KMS-11 (cell line): ENCODE results near the gene OSBPL1A.

Experiments
- H2AFZ ChIP-seq: fragments of 200-600 bp; sonication (generic); 2 replicates; pipeline ENCODE4 v1.6.1; 2016; ENCODE audit warnings: antibody characterized with exemption, mixed run types, low read depth
- H3K27ac ChIP-seq: fragments of 200-600 bp; sonication (generic); 2 replicates; pipeline ENCODE4 v1.6.1; 2016; ENCODE audit warnings: mild to moderate bottlenecking, mixed run types
- H3K27me3 ChIP-seq: fragments of 200-600 bp; sonication (generic); 2 replicates; pipeline ENCODE4 v1.6.1; 2017; ENCODE audit warnings: mild to moderate bottlenecking, low read depth, mixed run types, moderate library complexity; ENCODE audit not compliant: insufficient read depth
- H3K36me3 ChIP-seq: fragments of 200-600 bp; sonication (generic); 2 replicates; pipeline ENCODE4 v1.6.1; 2017; ENCODE audit warnings: mild to moderate bottlenecking, mixed run types; ENCODE audit not compliant: insufficient read depth
- H3K4me1 ChIP-seq: fragments of 200-600 bp; sonication (generic); 2 replicates; pipeline ENCODE4 v1.6.1; 2016; ENCODE audit warnings: mild to moderate bottlenecking, low read depth, mixed run types; ENCODE audit not compliant: poor library complexity, severe bottlenecking
- H3K4me2 ChIP-seq: fragments of 200-600 bp; sonication (generic); 2 replicates; pipeline ENCODE4 v1.7.0; 2016; ENCODE audit warnings: mild to moderate bottlenecking, mixed run types
- H3K4me3 ChIP-seq: fragments of 200-600 bp; sonication (generic); IDR thresholded peaks from 2 replicates; pipeline ENCODE4 v1.6.1; 2017; ENCODE audit warnings: low read depth, low read length, mixed read lengths; ENCODE audit not compliant: insufficient read depth
- H3K79me2 ChIP-seq: fragments of 200-600 bp; sonication (generic); 2 replicates; pipeline ENCODE4 v1.6.1; 2016; ENCODE audit warnings: low read depth, mixed run types; ENCODE audit not compliant: insufficient read depth
- H3K9ac ChIP-seq: fragments of 200-600 bp; sonication (generic); 2 replicates; pipeline ENCODE4 v1.6.1; 2016; ENCODE audit warnings: mild to moderate bottlenecking, mixed run types
- H4K20me1 ChIP-seq: fragments of 200-600 bp; sonication (generic); 2 replicates; pipeline ENCODE4 v1.6.1; 2016; ENCODE audit warnings: mild to moderate bottlenecking, mixed run types; ENCODE audit not compliant: insufficient read depth
- TF ChIP-seq, protein P1 (sequence below): fragments of 200-600 bp; sonication (generic); conservative IDR thresholded peaks from 2 replicates; pipeline ENCODE4 v1.6.1; 2017; ENCODE audit warnings: low read depth, mild to moderate bottlenecking, antibody characterized with exemption, low read length, moderate library complexity, mixed read lengths

Gene OSBPL1A

GRCh38 chr18:24246143-24246542 lies 151.5 kb downstream of the OSBPL1A start:
- Histone ChIP-seq H3K36me3 (no peaks in the 10 kb centered on the region), H3K27me3 (no peaks in the 10 kb centered on the region), H3K79me2 (no peaks in the 10 kb centered on the region), H3K4me1 (no peaks in the 10 kb centered on the region), H3K4me2 (no peak overlapping the region), H3K9ac (no peak overlapping the region), H2AFZ (no peak overlapping the region), H3K27ac (no peak overlapping the region), H4K20me1 (no peaks in the 10 kb centered on the region), H3K4me3 (no peak overlapping the region)
- TF ChIP-seq, protein P1, sequence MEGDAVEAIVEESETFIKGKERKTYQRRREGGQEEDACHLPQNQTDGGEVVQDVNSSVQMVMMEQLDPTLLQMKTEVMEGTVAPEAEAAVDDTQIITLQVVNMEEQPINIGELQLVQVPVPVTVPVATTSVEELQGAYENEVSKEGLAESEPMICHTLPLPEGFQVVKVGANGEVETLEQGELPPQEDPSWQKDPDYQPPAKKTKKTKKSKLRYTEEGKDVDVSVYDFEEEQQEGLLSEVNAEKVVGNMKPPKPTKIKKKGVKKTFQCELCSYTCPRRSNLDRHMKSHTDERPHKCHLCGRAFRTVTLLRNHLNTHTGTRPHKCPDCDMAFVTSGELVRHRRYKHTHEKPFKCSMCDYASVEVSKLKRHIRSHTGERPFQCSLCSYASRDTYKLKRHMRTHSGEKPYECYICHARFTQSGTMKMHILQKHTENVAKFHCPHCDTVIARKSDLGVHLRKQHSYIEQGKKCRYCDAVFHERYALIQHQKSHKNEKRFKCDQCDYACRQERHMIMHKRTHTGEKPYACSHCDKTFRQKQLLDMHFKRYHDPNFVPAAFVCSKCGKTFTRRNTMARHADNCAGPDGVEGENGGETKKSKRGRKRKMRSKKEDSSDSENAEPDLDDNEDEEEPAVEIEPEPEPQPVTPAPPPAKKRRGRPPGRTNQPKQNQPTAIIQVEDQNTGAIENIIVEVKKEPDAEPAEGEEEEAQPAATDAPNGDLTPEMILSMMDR, result no peak

- no peaks in the 10 kb centered on the region for H4K20me1 ChIP-seq
- H3K4me1 ChIP-seq, result no peaks in the 10 kb centered on the region
- H3K27ac ChIP-seq, result no peak overlapping the region
- no peaks in the 10 kb centered on the region for H3K36me3 ChIP-seq
- H3K9ac ChIP-seq, result no peak overlapping the region
- H3K4me2 ChIP-seq, result no peak overlapping the region
- TF ChIP-seq, protein P1, result no peak
- H3K79me2 ChIP-seq, result no peaks in the 10 kb centered on the region
- no peaks in the 10 kb centered on the region for H3K27me3 ChIP-seq
- H2AFZ ChIP-seq, result no peak overlapping the region
- no peak overlapping the region for H3K4me3 ChIP-seq
Observed at GRCh38 chr18:24244698-24245097, 152.9 kb downstream of the OSBPL1A start.

DNA sequence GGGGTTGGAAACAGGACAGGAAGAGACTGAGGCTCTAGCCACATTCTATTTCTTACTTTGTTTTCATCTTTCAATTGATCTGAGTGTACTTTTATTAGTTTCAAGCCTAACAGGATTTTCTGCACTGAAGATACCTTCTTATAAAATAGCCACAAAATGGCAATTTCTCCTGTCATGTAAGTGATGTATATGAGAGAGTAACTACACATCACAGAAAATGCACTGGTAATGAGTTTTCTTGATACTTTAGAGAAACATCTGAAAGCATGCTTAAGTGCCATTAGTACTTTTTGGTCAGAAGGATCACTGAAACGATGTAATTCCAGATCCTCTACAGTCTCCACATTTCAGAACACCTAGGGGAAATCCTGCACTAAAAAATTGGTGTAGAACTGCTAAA lies 153.9 kb downstream of the OSBPL1A start:
- Histone ChIP-seq H3K27ac (no peak overlapping the region), H2AFZ (no peak overlapping the region), H3K27me3 (no peaks in the 10 kb centered on the region), H3K9ac (no peak overlapping the region), H3K4me1 (no peaks in the 10 kb centered on the region), H3K36me3 (no peaks in the 10 kb centered on the region), H3K4me2 (no peak overlapping the region), H3K4me3 (no peak overlapping the region), H3K79me2 (no peaks in the 10 kb centered on the region), H4K20me1 (no peaks in the 10 kb centered on the region)
- TF ChIP-seq, protein P1, result no peak

DNA sequence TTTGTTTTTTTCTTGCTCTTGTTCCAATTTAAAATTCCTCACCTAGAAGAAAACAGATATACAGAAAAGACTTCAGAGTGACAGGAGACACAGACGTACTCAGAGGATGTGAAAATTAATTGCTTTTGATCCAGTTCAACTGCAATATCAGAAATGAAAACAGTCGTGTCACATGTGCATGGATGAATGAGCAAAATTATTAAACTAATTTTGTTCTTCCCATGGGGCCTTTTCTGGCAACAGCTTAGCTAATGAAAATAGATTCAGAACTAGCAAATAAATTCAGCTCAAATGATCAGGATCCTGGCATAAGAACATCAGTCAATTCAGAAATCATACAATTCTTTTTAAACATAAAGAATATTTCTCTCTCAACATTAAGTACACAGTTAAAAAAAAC lies 158.3 kb downstream of the OSBPL1A start:
- Histone ChIP-seq H3K9ac (no peak overlapping the region), H3K36me3 (no peaks in the 10 kb centered on the region), H3K79me2 (no peaks in the 10 kb centered on the region), H3K4me3 (no peak overlapping the region), H3K27me3 (no peaks in the 10 kb centered on the region), H3K27ac (no peak overlapping the region), H3K4me1 (no peaks in the 10 kb centered on the region), H2AFZ (no peak overlapping the region), H4K20me1 (no peaks in the 10 kb centered on the region), H3K4me2 (no peak overlapping the region)
- TF ChIP-seq, protein P1, result no peak
